GM23248 (cell line): ENCODE data around the gene OSBPL7.

Experiments used
- EZH2 ChIP-seq: fragments of 200-600 bp; sonication (generic); IDR thresholded peaks from 2 replicates; pipeline ENCODE4 v1.6.1; 2018; ENCODE audit warnings: antibody characterized with exemption, mild to moderate bottlenecking; ENCODE audit not compliant: insufficient read depth, poor library complexity, severe bottlenecking
- EZH2phosphoT487 ChIP-seq: fragments of 200-600 bp; sonication (generic); IDR thresholded peaks from 2 replicates; pipeline ENCODE4 v1.6.1; 2018; ENCODE audit warnings: antibody characterized with exemption, moderate library complexity, mild to moderate bottlenecking, low read depth; ENCODE audit not compliant: insufficient read depth

DNA sequence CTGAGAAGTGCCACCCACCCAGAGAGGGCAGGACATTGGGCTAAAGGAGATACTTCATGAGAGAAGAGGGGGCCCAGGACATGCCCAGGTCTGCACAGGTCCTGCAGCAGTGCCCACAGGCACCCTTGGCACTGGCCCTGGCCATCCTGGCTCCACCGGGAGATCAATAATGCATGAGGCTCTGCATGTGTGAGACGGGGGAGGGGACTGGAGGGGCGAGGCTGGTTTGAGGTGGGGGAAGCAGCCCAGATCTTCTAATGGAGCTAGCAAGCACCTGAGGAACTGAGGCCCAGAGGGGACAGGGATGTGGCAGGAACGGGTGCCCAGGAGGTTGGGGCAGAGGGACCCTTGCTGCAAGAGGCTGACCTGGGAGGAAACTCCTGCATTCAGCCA is 567 bp downstream of the OSBPL7 start:
- TF ChIP-seq EZH2, result no peak
- TF ChIP-seq EZH2phosphoT487, result no peak
